Activated CD4-positive, alpha-beta T cell treated with anti-CD3 and anti-CD28 coated beads, Interleukin-2, amount 50 U/mL, for 4 hours (primary cell): ENCODE data around the gene SCUBE1.
A peak's percentile ranks its signal among the peaks of the same experiment; 100 is the strongest.

ENCODE experiments used
- DNase-seq, 2 experiments: peaks; one replicate each; pipeline ENCODE4 v3.0.0-alpha.2; 2020

SCUBE1 gene

GRCh38 chr22:43343262-43343669 is at the start of gene SCUBE1:
TSS of gene SCUBE1 (minus strand) at chr22:43343372. CDS start at chr22:43343261, 111 bp downstream.
- peak; percentile 20 to 33 for DNase-seq

GRCh38 chr22:43392385-43392989 is 49.3 kb upstream of the SCUBE1 start:
- DNase-seq: no peak

GRCh38 chr22:43391306-43391705 is 48.1 kb upstream of the SCUBE1 start:
- no peak for DNase-seq

GRCh38 chr22:43390872-43391271 is 47.7 kb upstream of the SCUBE1 start:
- no peak for DNase-seq

- DNase-seq: no peak
These were observed 47.0 kb upstream of the SCUBE1 start for GRCh38 chr22:43390166-43390565.

GRCh38 chr22:43389227-43389836 is 46.2 kb upstream of the SCUBE1 start:
- no peak for DNase-seq

- DNase-seq: peak; percentile 55 to 60
These were observed 45.3 kb upstream of the SCUBE1 start for GRCh38 chr22:43388420-43388851.

GRCh38 chr22:43387815-43388214 is 44.6 kb upstream of the SCUBE1 start:
- no peak for DNase-seq

GRCh38 chr22:43385770-43386641 is 42.8 kb upstream of the SCUBE1 start:
- peak; percentile 56 for DNase-seq

GRCh38 chr22:43384863-43385262 is 41.7 kb upstream of the SCUBE1 start:
- no peak for DNase-seq

- no peak for DNase-seq
These were observed 38.5 kb upstream of the SCUBE1 start for GRCh38 chr22:43381693-43382092.

GRCh38 chr22:43377896-43378704 is 34.9 kb upstream of the SCUBE1 start:
- no peak for DNase-seq

GRCh38 chr22:43377548-43377895 is 34.4 kb upstream of the SCUBE1 start:
- no peak for DNase-seq

- DNase-seq: no peak
These were observed 33.8 kb upstream of the SCUBE1 start for GRCh38 chr22:43376765-43377547.

GRCh38 chr22:43375951-43376455 is 32.8 kb upstream of the SCUBE1 start:
- DNase-seq: no peak

GRCh38 chr22:43370036-43370435 is 26.9 kb upstream of the SCUBE1 start:
- DNase-seq: no peak

GRCh38 chr22:43365715-43366440 is 22.7 kb upstream of the SCUBE1 start:
- DNase-seq: no peak

GRCh38 chr22:43364169-43364435 is 20.9 kb upstream of the SCUBE1 start:
- DNase-seq: no peak

- DNase-seq: no peak
These were observed 20.4 kb upstream of the SCUBE1 start for GRCh38 chr22:43363315-43364168.

GRCh38 chr22:43360576-43360975 is 17.4 kb upstream of the SCUBE1 start:
- no peak for DNase-seq

- DNase-seq: no peak
These were observed 13.7 kb upstream of the SCUBE1 start for GRCh38 chr22:43356881-43357280.
